Tibial artery (tissue), 4 donors: ENCODE measurements around the gene ARAP1.

Experiments used
- DNase-seq, 2 donors: peaks; one replicate each; pipeline ENCODE4 v3.0.0-alpha.2; 2019
- H3K27ac ChIP-seq, 2 donors: fragments of 200-600 bp; sonication (generic) in 1 of 2; 1 replicate in 1 of 2; 2 replicates in 1 of 2; pipeline ENCODE4 v1.5.1; 2018 to 2019; ENCODE audit warnings: mild to moderate bottlenecking in 1 of 2
- H3K27me3 ChIP-seq, 2 donors: fragments of 200-600 bp; sonication (generic) in 1 of 2; one replicate each; pipeline versions ENCODE4 v1.5.1 to v1.6.0; 2016 to 2019
- H3K36me3 ChIP-seq, 3 donors: fragments of 200-600 bp; sonication (generic) in 2 of 3; one replicate each; pipeline ENCODE4 v1.5.1; 2016 to 2019; ENCODE audit warnings: mild to moderate bottlenecking in 2 of 3
- H3K4me1 ChIP-seq, 4 donors: fragments of 200-600 bp; sonication (generic) in 2 of 4; 1 replicate in 3 of 4; 2 replicates in 1 of 4; pipeline ENCODE4 v1.5.1; 2016 to 2019
- H3K4me3 ChIP-seq, 2 donors: fragments of 200-600 bp; sonication (generic) in 1 of 2; 1 replicate in 1 of 2; 2 replicates in 1 of 2; pipeline ENCODE4 v1.5.1; 2018 to 2019; ENCODE audit warnings: mild to moderate bottlenecking in 2 of 2
- H3K9me3 ChIP-seq, 3 donors: fragments of 200-600 bp; sonication (generic) in 1 of 3; one replicate each; pipeline ENCODE4 v1.5.1; 2016 to 2019
- CTCF ChIP-seq, 2 experiments: fragments of 200-600 bp in 1 of 2; fragments of 450-650 bp in 1 of 2; IDR thresholded peaks; one replicate each; pipeline ENCODE4 v1.5.1; 2017 to 2019; ENCODE audit warnings: antibody characterized with exemption in 2 of 2, mild to moderate bottlenecking in 1 of 2, moderate library complexity in 1 of 2
- intact Hi-C: fragments of 100-400 bp; cut with DNase I; formaldehyde crosslinking; loops from one replicate; pipeline ENCODE4 v1.15.0; 2023; ENCODE audit warnings: low total_unique reads

The ARAP1 gene

GRCh38 chr11:72635933-72636332 lies 116.3 kb downstream of the ARAP1 start:
- no peak overlapping the region for H3K4me3 ChIP-seq
- H3K36me3 ChIP-seq, result no peaks in the 10 kb centered on the region
- H3K9me3 ChIP-seq, result no peaks in the 10 kb centered on the region
- peaks cover 0 to 24% (median 19%) of the 10 kb centered on the region in 4 donors for H3K4me1 ChIP-seq
- DNase-seq, result no peak
- no peak overlapping the region for H3K27ac ChIP-seq
- no peak for TF ChIP-seq CTCF (IDR thresholded peaks at IDR 0.05)
- intact Hi-C loops, result no loop called here
- peaks cover 0 to 26% of the 10 kb centered on the region in 2 donors for H3K27me3 ChIP-seq

GRCh38 chr11:72635309-72635915 lies 116.8 kb downstream of the ARAP1 start:
- Histone ChIP-seq H3K9me3 (no peaks in the 10 kb centered on the region), H3K36me3 (no peaks in the 10 kb centered on the region), H3K27ac (no peak overlapping the region), H3K4me3 (no peak overlapping the region), H3K4me1 (peaks cover 0 to 29% (median 23%) of the 10 kb centered on the region in 4 donors), H3K27me3 (peaks cover 0 to 21% of the 10 kb centered on the region in 2 donors)
- no peak for DNase-seq
- intact Hi-C loops, result no loop called here
- no peak for TF ChIP-seq CTCF (IDR thresholded peaks at IDR 0.05)
